Fibroblast of the aortic adventitia (primary cell): ENCODE data around the gene CD81. TPM values are rescaled to one million over a fixed set of nuclear protein-coding genes. Genes with fewer than 3 reads are reported as not detected.

Source experiments
- DNase-seq: peaks from one replicate; pipeline ENCODE4 v3.0.0-alpha.2; 2010; ENCODE audit warnings: low read depth
- H3K4me3 ChIP-seq: 2 replicates; pipeline ENCODE4 v1.5.1; 2011; ENCODE audit warnings: low read depth, mild to moderate bottlenecking, control low read depth, low read length, moderate library complexity
- total RNA-seq: library from RNA; depleted of rRNA; stranded (reverse); fragments of >200 nt; gene quantifications from 2 replicates; pipeline ENCODE4 v1.2.3, GENCODE V29; 2012; ENCODE audit warnings: low replicate concordance
- TF ChIP-seq, protein P1 (sequence below): IDR thresholded peaks from 2 replicates; pipeline ENCODE4 v1.5.1; 2011; ENCODE audit warnings: mild to moderate bottlenecking, low read length, control low read depth, inconsistent platforms; ENCODE audit not compliant: insufficient read depth

The CD81 gene
- total RNA-seq, 1 donor: 282 TPM

DNA sequence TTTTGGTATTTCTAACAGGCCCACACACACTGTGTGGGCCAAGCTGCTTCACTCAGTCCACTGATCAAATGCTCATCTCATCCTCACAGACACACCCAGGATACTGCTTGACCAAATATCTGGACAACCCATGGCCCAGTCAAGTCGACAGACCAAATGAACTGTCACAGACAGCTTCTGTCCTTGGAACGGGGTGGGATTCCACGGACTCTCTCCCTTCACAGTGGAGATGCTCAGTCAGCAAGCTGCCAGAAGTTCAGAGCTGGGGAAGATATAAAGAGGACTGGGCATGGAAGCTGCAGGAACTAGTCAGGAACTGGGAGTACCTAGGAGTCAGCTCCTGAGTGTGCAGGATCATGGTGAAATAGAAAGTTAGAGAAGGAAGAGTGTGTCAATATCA, 34.6 kb upstream of the CD81 start:
- H3K4me3 ChIP-seq: no peak overlapping the region
- no peak for DNase-seq
- TF ChIP-seq, protein P1, sequence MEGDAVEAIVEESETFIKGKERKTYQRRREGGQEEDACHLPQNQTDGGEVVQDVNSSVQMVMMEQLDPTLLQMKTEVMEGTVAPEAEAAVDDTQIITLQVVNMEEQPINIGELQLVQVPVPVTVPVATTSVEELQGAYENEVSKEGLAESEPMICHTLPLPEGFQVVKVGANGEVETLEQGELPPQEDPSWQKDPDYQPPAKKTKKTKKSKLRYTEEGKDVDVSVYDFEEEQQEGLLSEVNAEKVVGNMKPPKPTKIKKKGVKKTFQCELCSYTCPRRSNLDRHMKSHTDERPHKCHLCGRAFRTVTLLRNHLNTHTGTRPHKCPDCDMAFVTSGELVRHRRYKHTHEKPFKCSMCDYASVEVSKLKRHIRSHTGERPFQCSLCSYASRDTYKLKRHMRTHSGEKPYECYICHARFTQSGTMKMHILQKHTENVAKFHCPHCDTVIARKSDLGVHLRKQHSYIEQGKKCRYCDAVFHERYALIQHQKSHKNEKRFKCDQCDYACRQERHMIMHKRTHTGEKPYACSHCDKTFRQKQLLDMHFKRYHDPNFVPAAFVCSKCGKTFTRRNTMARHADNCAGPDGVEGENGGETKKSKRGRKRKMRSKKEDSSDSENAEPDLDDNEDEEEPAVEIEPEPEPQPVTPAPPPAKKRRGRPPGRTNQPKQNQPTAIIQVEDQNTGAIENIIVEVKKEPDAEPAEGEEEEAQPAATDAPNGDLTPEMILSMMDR: no peak

DNA sequence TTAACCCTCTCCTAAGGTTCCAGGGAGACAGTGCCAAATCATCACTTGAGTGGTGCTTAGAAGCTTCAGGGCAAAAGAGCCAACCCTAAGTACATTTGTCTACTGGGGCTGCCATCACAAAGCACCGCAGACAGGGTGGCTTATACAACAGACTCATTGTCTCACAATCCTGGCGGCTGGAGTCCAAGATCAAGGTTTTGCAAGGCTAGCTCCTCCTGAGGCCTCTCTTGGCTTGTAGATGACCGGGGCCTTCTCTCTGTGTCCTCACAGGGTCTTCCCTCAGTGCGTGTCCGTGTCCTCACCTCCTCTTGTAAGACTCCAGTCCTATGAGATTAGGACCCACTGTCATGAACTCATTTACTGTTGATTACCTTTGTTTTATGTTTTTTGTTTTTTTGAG, 34.1 kb upstream of the CD81 start:
- H3K4me3 ChIP-seq: no peak overlapping the region
- no peak for DNase-seq
- TF ChIP-seq, protein P1: no peak

DNA sequence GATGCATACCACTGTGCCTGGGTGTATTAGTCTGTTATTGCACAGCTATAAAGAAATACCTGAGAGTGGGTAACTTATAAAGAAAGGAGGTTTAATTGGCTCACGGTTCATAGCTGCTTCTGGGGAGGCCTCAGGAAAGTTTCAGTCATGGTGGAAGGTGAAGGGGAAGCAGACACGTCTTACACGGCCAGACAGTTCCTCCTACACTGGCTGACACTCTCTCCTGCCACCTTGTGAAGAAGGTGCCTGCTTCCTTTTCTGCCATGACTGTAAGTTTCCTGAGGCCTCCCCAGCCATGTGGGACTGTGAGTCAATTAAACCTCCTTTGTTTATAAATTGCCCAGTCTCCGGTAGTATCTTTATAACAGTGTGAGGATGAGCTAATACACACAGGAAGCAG, 33.6 kb upstream of the CD81 start:
- H3K4me3 ChIP-seq: no peak overlapping the region
- TF ChIP-seq, protein P1: no peak
- no peak for DNase-seq

DNA sequence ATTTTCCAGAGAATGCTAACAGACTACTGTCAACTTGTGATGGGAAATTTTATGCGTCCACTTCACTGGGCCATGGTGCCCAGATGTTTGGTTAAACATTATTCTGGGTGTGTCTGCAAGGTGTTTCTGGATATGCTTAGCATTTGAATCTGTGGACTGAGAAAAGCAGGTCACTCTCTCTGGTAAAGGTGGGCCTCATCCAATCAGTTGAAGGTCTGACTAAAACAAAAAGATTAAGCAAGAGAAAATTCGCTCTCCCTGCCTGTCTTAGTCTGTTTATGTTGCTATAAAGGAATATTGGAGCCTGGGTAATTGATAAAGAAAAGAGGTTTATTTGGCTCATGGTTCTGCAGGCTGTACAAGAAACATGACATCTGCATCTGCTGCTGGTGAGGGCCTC, 32.1 kb upstream of the CD81 start:
- TF ChIP-seq, protein P1: no peak
- DNase-seq: no peak
- no peak overlapping the region for H3K4me3 ChIP-seq

DNA sequence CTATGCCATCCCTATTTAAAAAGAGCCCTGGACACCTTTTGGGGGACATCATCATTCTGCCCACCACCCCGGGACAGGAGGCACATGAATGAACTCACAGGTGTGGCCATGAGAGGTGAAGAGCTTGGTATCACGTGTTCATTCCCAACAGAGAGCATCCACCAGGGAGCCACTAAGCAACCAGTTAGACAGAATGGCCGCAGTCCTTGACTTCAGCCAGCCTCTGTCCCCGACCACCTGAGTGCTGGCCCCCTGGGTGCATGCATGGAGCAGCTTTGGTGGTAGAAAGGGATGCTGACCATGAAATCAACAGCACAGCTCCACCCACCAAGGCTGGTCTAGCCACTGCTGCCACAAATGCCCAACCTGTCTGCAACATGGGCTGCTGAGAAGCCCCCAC, 31.1 kb upstream of the CD81 start:
- no peak for DNase-seq
- TF ChIP-seq, protein P1: no peak
- H3K4me3 ChIP-seq: no peak overlapping the region

DNA sequence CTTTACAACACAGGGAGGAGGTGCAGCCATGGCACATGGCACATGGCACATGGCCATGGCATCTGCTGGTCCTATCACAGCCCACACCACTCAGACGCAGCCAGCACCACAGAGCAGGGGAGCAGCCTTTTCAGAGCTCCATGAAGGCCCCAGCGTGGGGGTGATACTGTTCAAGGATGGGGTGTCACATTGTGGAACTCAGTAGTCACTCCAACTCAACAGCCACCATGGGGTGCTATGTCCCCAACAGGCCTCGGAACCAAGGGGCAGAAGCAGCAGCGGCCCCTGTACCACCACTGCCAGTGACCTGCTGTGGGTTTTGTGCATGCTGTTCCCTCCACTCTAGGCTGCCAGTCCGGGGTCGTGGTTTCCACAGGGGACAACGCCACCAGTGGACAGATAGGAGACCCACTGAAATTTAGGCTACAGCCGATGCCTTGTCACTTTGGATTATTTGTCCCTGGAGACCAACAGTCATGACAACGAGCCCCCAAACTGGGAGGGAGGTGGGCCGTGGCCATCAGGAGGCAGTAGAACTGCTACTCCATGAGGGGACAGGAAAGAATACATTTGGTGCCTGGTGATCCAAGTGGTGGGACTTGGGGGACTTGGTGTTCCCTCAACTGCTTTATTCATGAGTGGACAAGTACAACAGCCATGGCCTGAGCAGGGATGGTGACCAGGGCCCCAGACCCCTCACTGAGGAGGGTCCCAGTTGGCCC, 30.4 kb upstream of the CD81 start:
- no peak for DNase-seq
- TF ChIP-seq, protein P1: no peak
- no peak overlapping the region for H3K4me3 ChIP-seq
